Hepatocyte (in vitro differentiated cells): ENCODE measurements around the gene TIAL1. TPM values are rescaled to one million over a fixed set of nuclear protein-coding genes. Genes with fewer than 3 reads are reported as not detected.

Experiments used
- DNase-seq: peaks from one replicate; pipeline ENCODE4 v3.0.0-alpha.2; 2016; ENCODE audit warnings: low spot score
- H2AFZ ChIP-seq: fragments of 200-600 bp; sonication (generic); 2 replicates; pipeline ENCODE4 v1.6.0; 2016; ENCODE audit warnings: antibody characterized with exemption, mild to moderate bottlenecking
- H3K27ac ChIP-seq: fragments of 200-600 bp; sonication (generic); 2 replicates; pipeline ENCODE4 v1.5.1; 2016; ENCODE audit warnings: mild to moderate bottlenecking
- H3K27me3 ChIP-seq: fragments of 200-600 bp; sonication (generic); 2 replicates; pipeline ENCODE4 v1.6.1; 2016
- H3K36me3 ChIP-seq: fragments of 200-600 bp; sonication (generic); replicated peaks from 2 replicates; pipeline ENCODE4 v1.5.1; 2016; ENCODE audit warnings: low read depth; ENCODE audit not compliant: insufficient read depth
- H3K4me1 ChIP-seq: fragments of 200-600 bp; sonication (generic); 2 replicates; pipeline ENCODE4 v1.5.1; 2016; ENCODE audit warnings: mild to moderate bottlenecking, moderate library complexity; ENCODE audit not compliant: insufficient read depth
- H3K4me2 ChIP-seq: fragments of 200-600 bp; sonication (generic); 2 replicates; pipeline ENCODE4 v1.6.0; 2016
- H3K4me3 ChIP-seq: fragments of 200-600 bp; sonication (generic); 2 replicates; pipeline ENCODE4 v1.5.1; 2016; ENCODE audit warnings: mild to moderate bottlenecking
- H3K79me2 ChIP-seq: fragments of 200-600 bp; sonication (generic); 2 replicates; pipeline ENCODE4 v1.6.0; 2017; ENCODE audit warnings: mild to moderate bottlenecking
- H3K9me2 ChIP-seq: fragments of 200-600 bp; sonication (generic); replicated peaks from 2 replicates; pipeline ENCODE4 v1.6.0; 2017; ENCODE audit warnings: mild to moderate bottlenecking; ENCODE audit not compliant: insufficient read depth
- H3K9me3 ChIP-seq: fragments of 200-600 bp; sonication (generic); 2 replicates; pipeline ENCODE4 v1.5.1; 2016; ENCODE audit warnings: low read depth, mild to moderate bottlenecking
- H4K20me1 ChIP-seq: fragments of 200-600 bp; sonication (generic); 2 replicates; pipeline ENCODE4 v1.6.0; 2016; ENCODE audit warnings: mild to moderate bottlenecking; ENCODE audit not compliant: insufficient read depth, poor library complexity, severe bottlenecking
- EZH2 ChIP-seq: fragments of 200-600 bp; sonication (generic); IDR thresholded peaks from 2 replicates; pipeline ENCODE4 v1.6.1; 2016; ENCODE audit warnings: antibody characterized with exemption, mild to moderate bottlenecking, borderline replicate concordance
- WGBS: methylation state at CpG from one replicate; pipeline ENCODE4 v1.1.6; 2016; ENCODE audit warnings: low lambda C conversion rate; ENCODE audit errors: missing lambda C conversion rate; 5-methylcytosine and 5-hydroxymethylcytosine counted together
- polyA plus RNA-seq: library from polyadenylated mRNA; unstranded; fragments of >200 nt; fragmentation: Nextera tagmentation; extraction: Ambion mirVana; gene quantifications from 2 replicates; pipeline ENCODE4 v1.2.1, GENCODE V29; 2016
- total RNA-seq: library from RNA; depleted of rRNA; stranded (reverse); fragments of >200 nt; gene quantifications from 2 replicates; pipeline ENCODE4 v1.2.3, GENCODE V29; 2014
- TF ChIP-seq, protein P1 (sequence below): fragments of 200-600 bp; sonication (generic); IDR thresholded peaks from 2 replicates; pipeline ENCODE4 v1.5.1; 2016; ENCODE audit warnings: antibody characterized with exemption, mild to moderate bottlenecking; ENCODE audit not compliant: poor library complexity

Gene TIAL1
- total and polyA plus RNA-seq, 2 experiments from 2014 or later = 36.4 to 74.4 TPM

- Histone ChIP-seq H3K27me3 (no peaks in the 10 kb centered on the region), H2AFZ (no peak overlapping the region), H3K79me2 (no peaks in the 10 kb centered on the region), H4K20me1 (no peaks in the 10 kb centered on the region), H3K36me3 (no peaks in the 10 kb centered on the region), H3K9me2 (no peaks in the 10 kb centered on the region), H3K4me2 (no peak overlapping the region), H3K4me1 (no peaks in the 10 kb centered on the region), H3K27ac (no peak overlapping the region), H3K9me3 (no peaks in the 10 kb centered on the region), H3K4me3 (no peak overlapping the region)
- DNase-seq = no peak
- TF ChIP-seq EZH2 = no peak
- TF ChIP-seq, protein P1, sequence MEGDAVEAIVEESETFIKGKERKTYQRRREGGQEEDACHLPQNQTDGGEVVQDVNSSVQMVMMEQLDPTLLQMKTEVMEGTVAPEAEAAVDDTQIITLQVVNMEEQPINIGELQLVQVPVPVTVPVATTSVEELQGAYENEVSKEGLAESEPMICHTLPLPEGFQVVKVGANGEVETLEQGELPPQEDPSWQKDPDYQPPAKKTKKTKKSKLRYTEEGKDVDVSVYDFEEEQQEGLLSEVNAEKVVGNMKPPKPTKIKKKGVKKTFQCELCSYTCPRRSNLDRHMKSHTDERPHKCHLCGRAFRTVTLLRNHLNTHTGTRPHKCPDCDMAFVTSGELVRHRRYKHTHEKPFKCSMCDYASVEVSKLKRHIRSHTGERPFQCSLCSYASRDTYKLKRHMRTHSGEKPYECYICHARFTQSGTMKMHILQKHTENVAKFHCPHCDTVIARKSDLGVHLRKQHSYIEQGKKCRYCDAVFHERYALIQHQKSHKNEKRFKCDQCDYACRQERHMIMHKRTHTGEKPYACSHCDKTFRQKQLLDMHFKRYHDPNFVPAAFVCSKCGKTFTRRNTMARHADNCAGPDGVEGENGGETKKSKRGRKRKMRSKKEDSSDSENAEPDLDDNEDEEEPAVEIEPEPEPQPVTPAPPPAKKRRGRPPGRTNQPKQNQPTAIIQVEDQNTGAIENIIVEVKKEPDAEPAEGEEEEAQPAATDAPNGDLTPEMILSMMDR = no peak
- WGBS = 96% methylated on average over 16 of the region's 19 CpGs
These were observed 72.7 kb downstream of the TIAL1 start for GRCh38 chr10:119523895-119524719.

Other genes starting within 250 kb of the TIAL1 start
- 2.2 and 5.4 TPM in 2 replicates for gene RGS10, start 54.2 kb downstream of the TIAL1 start, total RNA-seq
- 8.4 and 14.4 TPM in 2 replicates for gene RGS10, start 54.2 kb downstream of the TIAL1 start, polyA plus RNA-seq
- 13.9 and 18.2 TPM in 2 replicates for gene BAG3, start 54.4 kb upstream of the TIAL1 start, total RNA-seq
- 57.2 and 67.1 TPM in 2 replicates for gene BAG3, start 54.4 kb upstream of the TIAL1 start, polyA plus RNA-seq
- 42.6 and 44.4 TPM in 2 replicates for gene INPP5F, start 129.1 kb upstream of the TIAL1 start, total RNA-seq
- 9.9 and 17.2 TPM in 2 replicates for gene INPP5F, start 129.1 kb upstream of the TIAL1 start, polyA plus RNA-seq